ENCODE measurements around the gene MORN1. TPM values are rescaled to one million over a fixed set of nuclear protein-coding genes. Genes with fewer than 3 reads are reported as not detected.
A peak's percentile ranks its signal among the peaks of the same experiment; 100 is the strongest.

Gene MORN1
- total and polyA plus RNA-seq, 8 donors = 4.7 to 9.3 (median 5.3) TPM

DNA sequence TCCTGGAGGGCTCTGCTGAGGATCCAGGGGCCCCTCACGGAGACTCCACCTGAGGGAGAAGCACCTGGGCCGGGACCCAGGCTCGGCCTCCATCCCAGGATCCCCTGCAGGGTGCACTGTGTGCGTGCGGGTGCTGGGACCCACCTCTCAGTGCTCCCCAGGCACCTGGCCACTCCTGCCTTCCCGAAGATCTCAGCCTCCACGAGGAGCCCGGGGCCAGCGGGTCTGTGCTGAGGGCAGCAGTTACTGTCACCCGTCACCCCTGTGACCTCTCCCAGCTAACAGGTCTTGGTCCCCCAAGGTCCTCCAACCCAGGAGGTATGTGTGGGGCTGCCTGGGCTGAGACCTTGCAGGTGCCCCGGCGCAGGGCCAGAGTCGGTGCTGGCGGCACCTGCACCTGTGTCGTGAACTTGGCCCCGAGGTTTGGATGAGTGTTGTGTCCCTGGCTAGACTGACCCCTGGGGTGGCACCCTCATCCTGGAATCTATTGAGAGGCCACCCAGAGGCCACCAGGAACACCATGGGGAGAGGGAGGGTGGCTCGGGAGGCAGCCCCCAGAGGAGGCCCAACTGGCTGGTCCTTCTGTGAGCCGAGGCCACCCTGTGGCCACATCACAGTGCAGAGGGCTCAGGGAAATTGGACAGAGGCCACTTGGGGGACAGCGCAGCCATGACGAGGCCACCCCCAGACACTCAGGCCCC lies 17.7 kb downstream of the MORN1 start:
- H3K27ac ChIP-seq = no peak overlapping the region
- H3K27me3 ChIP-seq = no peaks in the 10 kb centered on the region
- TF ChIP-seq, protein P1, sequence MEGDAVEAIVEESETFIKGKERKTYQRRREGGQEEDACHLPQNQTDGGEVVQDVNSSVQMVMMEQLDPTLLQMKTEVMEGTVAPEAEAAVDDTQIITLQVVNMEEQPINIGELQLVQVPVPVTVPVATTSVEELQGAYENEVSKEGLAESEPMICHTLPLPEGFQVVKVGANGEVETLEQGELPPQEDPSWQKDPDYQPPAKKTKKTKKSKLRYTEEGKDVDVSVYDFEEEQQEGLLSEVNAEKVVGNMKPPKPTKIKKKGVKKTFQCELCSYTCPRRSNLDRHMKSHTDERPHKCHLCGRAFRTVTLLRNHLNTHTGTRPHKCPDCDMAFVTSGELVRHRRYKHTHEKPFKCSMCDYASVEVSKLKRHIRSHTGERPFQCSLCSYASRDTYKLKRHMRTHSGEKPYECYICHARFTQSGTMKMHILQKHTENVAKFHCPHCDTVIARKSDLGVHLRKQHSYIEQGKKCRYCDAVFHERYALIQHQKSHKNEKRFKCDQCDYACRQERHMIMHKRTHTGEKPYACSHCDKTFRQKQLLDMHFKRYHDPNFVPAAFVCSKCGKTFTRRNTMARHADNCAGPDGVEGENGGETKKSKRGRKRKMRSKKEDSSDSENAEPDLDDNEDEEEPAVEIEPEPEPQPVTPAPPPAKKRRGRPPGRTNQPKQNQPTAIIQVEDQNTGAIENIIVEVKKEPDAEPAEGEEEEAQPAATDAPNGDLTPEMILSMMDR (IDR thresholded peaks at IDR 0.05) = no peak
- H3K36me3 ChIP-seq = no peaks in the 10 kb centered on the region
- no peak overlapping the region for H3K4me3 ChIP-seq
- FAIRE-seq (no peak), ATAC-seq (no peak), DNase-seq (peak in 3 of 6 donors; percentile 15 to 62 (median 41))
- no peaks in the 10 kb centered on the region for H3K9me3 ChIP-seq
- intact Hi-C loops (cut with DNase I) = loop anchor here in 1 of 3 donors (10.0 kb wide), 1 partner anchor 179 kb away; the partner anchor contains the start of gene FAAP20
- WGBS, 2 donors = 89 to 91% methylated on average over 19 to 20 of the region's 20 CpGs
- H3K4me1 ChIP-seq = no peaks in the 10 kb centered on the region

DNA sequence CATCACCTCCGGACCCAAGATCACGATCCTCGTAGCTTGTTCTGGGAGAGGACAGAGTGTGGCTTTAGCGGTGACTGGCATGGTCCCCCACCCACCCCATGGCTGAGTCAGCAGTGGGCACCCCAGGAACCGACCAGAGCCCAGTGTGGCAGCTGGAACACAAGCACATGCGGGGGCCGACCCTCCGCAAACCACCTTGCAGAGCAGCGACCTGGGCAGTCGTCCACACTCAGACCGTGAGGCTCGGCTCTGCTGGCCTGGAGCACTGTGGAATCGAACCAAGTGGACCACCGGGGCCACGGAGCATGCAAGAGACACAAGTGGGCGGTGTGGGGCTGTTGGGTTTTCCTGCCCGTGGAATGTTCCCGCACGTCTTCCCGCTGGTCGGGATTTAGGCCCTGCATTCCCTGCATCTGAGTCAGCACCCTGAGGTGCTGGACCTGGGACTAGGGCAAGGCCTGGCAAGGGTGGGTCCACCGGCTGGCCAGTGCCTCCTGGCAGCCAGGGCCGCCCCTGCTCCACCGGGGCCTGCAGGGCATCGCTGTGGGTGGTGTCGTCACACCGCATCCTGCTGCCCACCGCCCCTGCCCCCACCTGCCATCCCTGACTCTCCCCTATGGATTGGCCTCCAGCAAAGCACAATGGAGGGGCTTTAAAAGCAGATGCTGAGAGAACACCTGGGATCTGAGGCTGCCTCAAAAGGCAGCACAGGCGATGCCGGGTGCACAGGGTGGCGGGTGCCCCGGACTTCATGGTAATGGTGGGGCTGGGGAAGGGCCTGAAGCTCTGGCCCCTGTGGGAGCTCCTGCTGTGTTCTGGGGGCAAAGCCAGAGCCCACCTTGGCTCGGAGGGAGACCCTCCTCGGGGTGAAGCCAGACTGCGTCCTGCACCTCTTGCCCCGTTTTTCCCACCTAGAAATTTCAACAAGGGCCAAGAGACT lies 18.5 kb downstream of the MORN1 start:
- Histone ChIP-seq H3K4me1 (no peaks in the 10 kb centered on the region), H3K27ac (no peak overlapping the region), H3K9me3 (no peaks in the 10 kb centered on the region), H3K27me3 (no peaks in the 10 kb centered on the region), H3K4me3 (no peak overlapping the region), H3K36me3 (no peaks in the 10 kb centered on the region)
- intact Hi-C loops (cut with DNase I) = loop anchor here in 1 of 3 donors (10.0 kb wide), 1 partner anchor 178 kb away; the partner anchor contains the start of gene FAAP20
- DNase-seq = peak in 3 of 6 donors; percentile 12 to 60 (median 56)
- no peak for ATAC-seq
- 90 to 93% methylated on average over 36 of the region's 36 CpGs for WGBS, 2 donors
- FAIRE-seq = no peak
- TF ChIP-seq, protein P1 (IDR thresholded peaks at IDR 0.05) = no peak

DNA sequence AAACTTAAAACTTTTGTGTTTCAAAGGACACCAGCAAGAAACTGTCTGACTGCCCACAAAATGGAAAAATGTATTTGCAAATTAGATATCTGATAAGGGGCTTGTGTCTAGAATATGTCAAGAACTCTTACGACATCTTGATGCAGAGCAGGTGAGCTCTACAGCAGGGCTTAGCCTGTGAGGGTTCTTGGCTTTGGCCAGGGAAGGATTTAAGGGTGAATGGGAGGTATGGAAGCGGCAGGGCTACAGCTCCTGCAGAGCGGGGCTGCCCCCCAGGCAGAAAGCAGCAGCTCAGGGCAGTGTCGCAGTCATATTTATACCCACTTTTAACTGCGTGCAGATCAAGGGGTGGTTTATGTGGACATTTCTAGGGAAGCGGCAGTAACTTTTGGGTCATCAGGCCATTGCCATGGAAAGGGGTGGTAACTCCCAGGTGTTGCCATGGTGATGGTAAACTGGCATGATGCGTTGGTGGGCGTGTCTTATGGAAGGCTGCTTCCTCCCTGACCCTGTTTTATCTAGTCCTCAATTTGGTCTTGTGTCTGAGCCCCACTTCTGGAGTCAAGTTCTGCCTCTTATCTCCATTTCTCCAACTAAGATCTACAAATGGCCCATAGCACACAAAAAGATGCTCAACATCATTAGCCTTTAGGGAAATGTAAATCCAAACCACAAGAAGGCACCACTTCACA lies 23.2 kb downstream of the MORN1 start:
- TF ChIP-seq, protein P1 (IDR thresholded peaks at IDR 0.05) = no peak
- DNase-seq = no peak
- no peak for ATAC-seq
- Histone ChIP-seq H3K4me3 (no peak overlapping the region), H3K4me1 (no peaks in the 10 kb centered on the region), H3K27me3 (no peaks in the 10 kb centered on the region), H3K9me3 (no peaks in the 10 kb centered on the region), H3K36me3 (no peaks in the 10 kb centered on the region), H3K27ac (no peak overlapping the region)
- 89 to 91% methylated on average over 8 of the region's 8 CpGs for WGBS, 2 donors
- intact Hi-C loops (cut with DNase I) = no loop called here
- FAIRE-seq = no peak

DNA sequence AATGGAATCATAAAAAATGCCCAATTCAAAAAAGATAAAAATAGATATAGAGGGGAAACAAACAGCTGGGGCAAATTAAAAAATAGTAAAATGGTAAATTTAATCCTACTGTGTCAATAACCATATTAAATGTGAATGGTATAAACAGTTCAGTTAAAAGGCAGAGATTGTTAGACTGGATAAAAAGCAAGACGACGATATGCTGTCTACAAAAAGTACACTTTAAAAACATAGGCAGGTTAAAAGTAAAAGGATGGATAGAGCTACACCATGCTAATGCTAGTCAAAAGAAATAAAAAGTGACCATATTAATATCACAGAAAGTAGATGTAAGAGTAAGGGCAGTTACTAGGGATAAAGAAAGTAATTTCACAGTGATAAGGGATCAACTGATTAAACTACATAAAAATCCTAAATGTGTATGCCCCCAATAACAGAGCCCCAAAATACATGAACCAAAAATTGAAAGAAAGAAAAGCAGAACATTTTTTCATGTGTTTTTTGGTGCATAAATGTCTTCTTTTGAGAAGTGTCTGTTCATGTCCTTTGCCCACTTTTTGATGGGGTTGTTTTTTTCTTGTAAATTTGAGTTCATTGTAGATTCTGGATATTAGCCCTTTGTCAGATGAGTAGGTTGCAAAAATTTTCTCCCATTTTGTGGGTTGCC lies 27.4 kb downstream of the MORN1 start:
- no peaks in the 10 kb centered on the region for H3K9me3 ChIP-seq
- intact Hi-C loops (cut with DNase I) = no loop called here
- H3K27ac ChIP-seq = no peak overlapping the region
- no peaks in the 10 kb centered on the region for H3K4me1 ChIP-seq
- TF ChIP-seq, protein P1 (IDR thresholded peaks at IDR 0.05) = no peak
- no peak for ATAC-seq
- WGBS, 2 donors = 99% methylated on average over 2 of the region's 2 CpGs
- H3K4me3 ChIP-seq = no peak overlapping the region
- no peak for DNase-seq
- FAIRE-seq = no peak
- H3K27me3 ChIP-seq = no peaks in the 10 kb centered on the region
- H3K36me3 ChIP-seq = no peaks in the 10 kb centered on the region

Data from pancreas (tissue), 10 donors.